ENCODE measurements around the gene RNF44. TPM values are rescaled to one million over a fixed set of nuclear protein-coding genes. Genes with fewer than 3 reads are reported as not detected.

RNF44 gene
- 122 TPM for polyA plus RNA-seq (2013, experiment 1 of 2)
- 123 TPM for polyA plus RNA-seq (2013, experiment 2 of 2)

- WGBS (ENCODE audit: extremely low coverage, insufficient coverage, low lambda C conversion rate) = no CpG with 5 or more reads among the region's 63 CpGs
- no peak within 1 kb of the TSS for H2BK15ac ChIP-seq (replicated peaks; ENCODE audit: low read depth)
- peaks cover 14% of the 10 kb centered on the region for H3K4me1 ChIP-seq (ENCODE audit: control insufficient read depth, low read depth, low read length)
- H3K4me3 ChIP-seq (ENCODE audit: low read length) = peak within 1 kb of the TSS; percentile 98
- peaks cover 3% of the 10 kb centered on the region for H3K79me1 ChIP-seq (ENCODE audit: low read length)
- no peaks in the 10 kb centered on the region for H3K27me3 ChIP-seq (ENCODE audit: insufficient read depth, low read length, poor library complexity)
- peak within 1 kb of the TSS; percentile 97 for H3K27ac ChIP-seq (ENCODE audit: low read depth, low read length)
- peak within 1 kb of the TSS; percentile 100 for H3K56ac ChIP-seq (ENCODE audit: low read length)
- H3K36me3 ChIP-seq (ENCODE audit: control insufficient read depth, insufficient read depth, low read length) = no peaks in the 10 kb centered on the region
- peak within 1 kb of the TSS; percentile 99 for H3K18ac ChIP-seq (ENCODE audit: low read length)
- H3K23ac ChIP-seq (ENCODE audit: low read length) = peak within 1 kb of the TSS; percentile 92
- H3K79me2 ChIP-seq (ENCODE audit: control insufficient read depth, insufficient read depth, low read length) = peaks cover 39% of the 10 kb centered on the region
- H4K8ac ChIP-seq (ENCODE audit: low read depth, low read length) = no peak within 1 kb of the TSS
- H4K5ac ChIP-seq (ENCODE audit: low read length) = peak within 1 kb of the TSS; percentile 94
- DNase-seq = peak; percentile 99
- H3K9ac ChIP-seq (ENCODE audit: low read length) = peak within 1 kb of the TSS; percentile 100
- H2AK5ac ChIP-seq (ENCODE audit: low read length) = peak within 1 kb of the TSS; percentile 97
- peak within 1 kb of the TSS; percentile 97 for H3K4ac ChIP-seq (ENCODE audit: low read depth, low read length)
- H2BK120ac ChIP-seq (ENCODE audit: low read depth, low read length) = peak within 1 kb of the TSS; percentile 88
- H3K4me2 ChIP-seq (ENCODE audit: low read length) = peak within 1 kb of the TSS; percentile 98
- H2BK5ac ChIP-seq (ENCODE audit: low read length) = peak within 1 kb of the TSS; percentile 92
Observed at GRCh38 chr5:176536902-176537553, at the start of gene RNF44. Gene RNF44, minus strand, starts transcription at chr5:176537402. Its CDS starts 4,930 bp downstream, at chr5:176532472.

DNA sequence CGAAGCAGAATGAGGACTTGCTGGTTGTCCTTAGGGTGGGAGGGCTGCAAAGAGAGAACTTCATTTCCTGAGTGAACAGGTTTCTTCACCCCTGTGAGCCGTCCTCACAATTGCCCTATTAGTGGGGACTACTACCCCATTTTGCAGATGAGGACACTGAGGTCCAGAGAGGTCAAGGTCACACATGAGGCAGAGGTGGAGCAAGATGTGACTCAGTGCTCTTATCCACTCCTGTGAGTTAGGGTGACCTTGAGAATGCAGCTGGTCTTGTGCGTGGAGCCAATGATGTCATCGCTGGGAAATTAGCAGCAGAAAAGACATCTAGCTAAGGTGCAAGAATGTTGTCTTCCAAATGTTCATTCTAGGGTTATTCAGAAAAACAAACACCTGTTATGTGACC lies 45.9 kb upstream of the RNF44 start:
- Histone ChIP-seq H2BK120ac (ENCODE audit: low read depth, low read length) (no peak overlapping the region), H3K79me1 (ENCODE audit: low read length) (no peaks in the 10 kb centered on the region)
- no CpG with 5 or more reads among the region's 4 CpGs for WGBS (ENCODE audit: extremely low coverage, insufficient coverage, low lambda C conversion rate)

GRCh38 chr5:176581361-176581760 lies 44.2 kb upstream of the RNF44 start:
- H3K79me1 ChIP-seq (ENCODE audit: low read length) = no peaks in the 10 kb centered on the region
- no peak overlapping the region for H2AK5ac ChIP-seq (ENCODE audit: low read length)
- H2BK15ac ChIP-seq (replicated peaks; ENCODE audit: low read depth) = no peak overlapping the region

More for the DNA sequence above, 45.9 kb upstream of the RNF44 start:
- Histone ChIP-seq H3K18ac (ENCODE audit: low read length) (no peak overlapping the region), H3K27ac (ENCODE audit: low read depth, low read length) (no peak overlapping the region), H3K4me3 (ENCODE audit: low read length) (no peak overlapping the region), H3K79me2 (ENCODE audit: control insufficient read depth, insufficient read depth, low read length) (no peaks in the 10 kb centered on the region), H3K23ac (ENCODE audit: low read length) (no peak overlapping the region), H4K8ac (ENCODE audit: low read depth, low read length) (no peak overlapping the region), H3K36me3 (ENCODE audit: control insufficient read depth, insufficient read depth, low read length) (no peaks in the 10 kb centered on the region), H3K4me2 (ENCODE audit: low read length) (no peak overlapping the region), H3K4me1 (ENCODE audit: control insufficient read depth, low read depth, low read length) (no peaks in the 10 kb centered on the region), H2BK15ac (replicated peaks; ENCODE audit: low read depth) (no peak overlapping the region), H4K5ac (ENCODE audit: low read length) (no peak overlapping the region), H3K4ac (ENCODE audit: low read depth, low read length) (no peak overlapping the region), H2AK5ac (ENCODE audit: low read length) (no peak overlapping the region), H3K9ac (ENCODE audit: low read length) (no peak overlapping the region), H3K27me3 (ENCODE audit: insufficient read depth, low read length, poor library complexity) (no peaks in the 10 kb centered on the region), H2BK5ac (ENCODE audit: low read length) (no peak overlapping the region), H3K56ac (ENCODE audit: low read length) (no peak overlapping the region)
- no peak for DNase-seq

DNA sequence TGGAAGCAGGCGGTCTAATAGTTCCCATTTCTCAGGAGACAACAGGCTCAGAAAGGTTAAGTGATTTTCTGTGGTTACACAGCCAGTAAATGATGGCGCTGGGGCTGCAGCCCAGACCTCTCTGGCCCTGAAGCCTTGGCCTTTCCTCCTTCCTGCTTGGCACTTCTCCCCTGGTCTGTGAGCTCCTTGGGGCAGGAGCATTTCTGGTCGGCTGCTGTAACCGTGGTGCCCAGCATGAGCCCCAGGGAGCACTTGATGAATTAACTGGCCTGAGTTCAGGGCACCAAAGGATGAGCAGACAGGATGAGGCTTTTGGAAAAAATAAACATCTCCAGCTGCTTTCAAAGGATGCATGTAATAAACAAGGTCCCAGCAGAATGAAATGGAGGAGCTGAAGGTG lies 42.1 kb upstream of the RNF44 start:
- H3K36me3 ChIP-seq (ENCODE audit: control insufficient read depth, insufficient read depth, low read length) = no peaks in the 10 kb centered on the region
- no peak overlapping the region for H2BK120ac ChIP-seq (ENCODE audit: low read depth, low read length)
- WGBS (ENCODE audit: extremely low coverage, insufficient coverage, low lambda C conversion rate) = no CpG with 5 or more reads among the region's 4 CpGs
- no peak overlapping the region for H3K4me3 ChIP-seq (ENCODE audit: low read length)
- no peaks in the 10 kb centered on the region for H3K79me1 ChIP-seq (ENCODE audit: low read length)
- H3K27me3 ChIP-seq (ENCODE audit: insufficient read depth, low read length, poor library complexity) = no peaks in the 10 kb centered on the region
- H3K18ac ChIP-seq (ENCODE audit: low read length) = no peak overlapping the region
- H3K27ac ChIP-seq (ENCODE audit: low read depth, low read length) = no peak overlapping the region
- H3K79me2 ChIP-seq (ENCODE audit: control insufficient read depth, insufficient read depth, low read length) = no peaks in the 10 kb centered on the region
- no peak overlapping the region for H2AK5ac ChIP-seq (ENCODE audit: low read length)
- DNase-seq = no peak
- H3K4ac ChIP-seq (ENCODE audit: low read depth, low read length) = no peak overlapping the region
- H3K9ac ChIP-seq (ENCODE audit: low read length) = no peak overlapping the region
- no peak overlapping the region for H3K23ac ChIP-seq (ENCODE audit: low read length)
- no peaks in the 10 kb centered on the region for H3K4me1 ChIP-seq (ENCODE audit: control insufficient read depth, low read depth, low read length)
- no peak overlapping the region for H2BK5ac ChIP-seq (ENCODE audit: low read length)
- H3K4me2 ChIP-seq (ENCODE audit: low read length) = no peak overlapping the region
- H3K56ac ChIP-seq (ENCODE audit: low read length) = no peak overlapping the region
- no peak overlapping the region for H2BK15ac ChIP-seq (replicated peaks; ENCODE audit: low read depth)
- no peak overlapping the region for H4K5ac ChIP-seq (ENCODE audit: low read length)
- no peak overlapping the region for H4K8ac ChIP-seq (ENCODE audit: low read depth, low read length)

More at GRCh38 chr5:176581361-176581760, 44.2 kb upstream of the RNF44 start:
- Histone ChIP-seq H3K36me3 (ENCODE audit: control insufficient read depth, insufficient read depth, low read length) (no peaks in the 10 kb centered on the region), H3K4me3 (ENCODE audit: low read length) (no peak overlapping the region), H2BK5ac (ENCODE audit: low read length) (no peak overlapping the region), H3K56ac (ENCODE audit: low read length) (no peak overlapping the region), H3K4ac (ENCODE audit: low read depth, low read length) (no peak overlapping the region), H4K5ac (ENCODE audit: low read length) (no peak overlapping the region), H3K23ac (ENCODE audit: low read length) (no peak overlapping the region), H3K9ac (ENCODE audit: low read length) (no peak overlapping the region), H2BK120ac (ENCODE audit: low read depth, low read length) (no peak overlapping the region), H3K27ac (ENCODE audit: low read depth, low read length) (no peak overlapping the region), H3K18ac (ENCODE audit: low read length) (no peak overlapping the region), H3K79me2 (ENCODE audit: control insufficient read depth, insufficient read depth, low read length) (no peaks in the 10 kb centered on the region), H3K27me3 (ENCODE audit: insufficient read depth, low read length, poor library complexity) (no peaks in the 10 kb centered on the region), H4K8ac (ENCODE audit: low read depth, low read length) (no peak overlapping the region), H3K4me2 (ENCODE audit: low read length) (no peak overlapping the region), H3K4me1 (ENCODE audit: control insufficient read depth, low read depth, low read length) (no peaks in the 10 kb centered on the region)
- no peak for DNase-seq
- no CpG with 5 or more reads among the region's 12 CpGs for WGBS (ENCODE audit: extremely low coverage, insufficient coverage, low lambda C conversion rate)

- no peak overlapping the region for H2BK120ac ChIP-seq (ENCODE audit: low read depth, low read length)
- no CpG with 5 or more reads among the region's 15 CpGs for WGBS (ENCODE audit: extremely low coverage, insufficient coverage, low lambda C conversion rate)
- no peak overlapping the region for H3K9ac ChIP-seq (ENCODE audit: low read length)
- H2BK5ac ChIP-seq (ENCODE audit: low read length) = no peak overlapping the region
- no peak overlapping the region for H3K4me2 ChIP-seq (ENCODE audit: low read length)
- H2BK15ac ChIP-seq (replicated peaks; ENCODE audit: low read depth) = no peak overlapping the region
- H3K4ac ChIP-seq (ENCODE audit: low read depth, low read length) = no peak overlapping the region
- H3K27ac ChIP-seq (ENCODE audit: low read depth, low read length) = no peak overlapping the region
- no peaks in the 10 kb centered on the region for H3K4me1 ChIP-seq (ENCODE audit: control insufficient read depth, low read depth, low read length)
- no peaks in the 10 kb centered on the region for H3K36me3 ChIP-seq (ENCODE audit: control insufficient read depth, insufficient read depth, low read length)
- no peak overlapping the region for H3K4me3 ChIP-seq (ENCODE audit: low read length)
- no peak overlapping the region for H3K18ac ChIP-seq (ENCODE audit: low read length)
- H2AK5ac ChIP-seq (ENCODE audit: low read length) = no peak overlapping the region
- no peaks in the 10 kb centered on the region for H3K79me1 ChIP-seq (ENCODE audit: low read length)
- H3K56ac ChIP-seq (ENCODE audit: low read length) = no peak overlapping the region
- no peak overlapping the region for H4K8ac ChIP-seq (ENCODE audit: low read depth, low read length)
- H3K27me3 ChIP-seq (ENCODE audit: insufficient read depth, low read length, poor library complexity) = no peaks in the 10 kb centered on the region
- no peak overlapping the region for H4K5ac ChIP-seq (ENCODE audit: low read length)
- no peaks in the 10 kb centered on the region for H3K79me2 ChIP-seq (ENCODE audit: control insufficient read depth, insufficient read depth, low read length)
- DNase-seq = peak; percentile 91
- no peak overlapping the region for H3K23ac ChIP-seq (ENCODE audit: low read length)
Observed at GRCh38 chr5:176578391-176578808, 41.2 kb upstream of the RNF44 start.

Data from mesendoderm (in vitro differentiated cells).